Globus pallidus (tissue), 1 donor: Measurements from ENCODE around the gene CYBRD1.

Experiments
- DNase-seq: peaks from one replicate; pipeline ENCODE4 v3.0.0-alpha.2; 2015; ENCODE audit warnings: low spot score

Gene CYBRD1

DNA sequence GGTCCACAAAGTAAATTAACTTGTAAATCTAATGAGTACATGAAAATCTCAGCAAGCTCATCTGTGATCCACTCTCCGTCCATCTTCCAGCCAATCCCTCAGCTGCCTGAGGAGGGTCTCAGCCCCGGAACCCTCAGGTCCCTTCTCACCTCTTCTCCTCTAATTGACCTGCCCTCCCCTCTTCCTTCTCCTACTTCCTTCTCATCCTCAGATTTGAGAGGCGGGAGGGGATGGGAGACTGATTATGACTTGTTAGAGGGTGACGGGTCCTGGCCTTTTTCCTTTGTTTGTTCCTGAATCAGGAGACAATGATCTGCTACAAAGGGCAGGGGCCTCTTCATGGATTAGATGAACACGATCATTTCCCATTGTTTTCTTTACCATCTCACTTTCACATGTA is 80.1 kb downstream of the CYBRD1 start:
- DNase-seq = no peak
